CD14-positive monocyte (primary cell): ENCODE results near the gene ITGAL. TPM values are rescaled to one million over a fixed set of nuclear protein-coding genes. Genes with fewer than 3 reads are reported as not detected.

Experiments used
- DNase-seq, 3 donors: peaks; one replicate each; pipeline ENCODE4 v3.0.0-alpha.2; 2011 to 2022
- H2AFZ ChIP-seq: 2 replicates; pipeline ENCODE4 v1.6.0; 2012; ENCODE audit warnings: mild to moderate bottlenecking, low read depth, low read length, inconsistent platforms; ENCODE audit not compliant: insufficient read depth, poor library complexity, severe bottlenecking
- H3K27ac ChIP-seq, 2 donors: 1 replicate in 1 of 2; 2 replicates in 1 of 2; pipeline ENCODE4 v1.5.1; 2012 to 2013; ENCODE audit warnings: low read length in 2 of 2, control low read depth in 1 of 2, inconsistent platforms in 1 of 2, low read depth in 1 of 2, mild to moderate bottlenecking in 1 of 2
- H3K27me3 ChIP-seq, 2 donors: one replicate each; pipeline versions ENCODE4 v1.6.0 to v1.6.1; 2011 to 2013; ENCODE audit warnings: low read length in 2 of 2; ENCODE audit not compliant: control insufficient read depth in 2 of 2, insufficient read depth in 2 of 2
- H3K36me3 ChIP-seq, 2 donors: replicated peaks in 1 of 2; 1 replicate in 1 of 2; 2 replicates in 1 of 2; pipeline versions ENCODE4 v1.5.1 to v1.6.1; 2012 to 2013; ENCODE audit warnings: low read length in 2 of 2, control low read depth in 1 of 2, inconsistent platforms in 1 of 2, mild to moderate bottlenecking in 1 of 2; ENCODE audit not compliant: insufficient read depth in 2 of 2, control insufficient read depth in 1 of 2
- H3K4me1 ChIP-seq, 2 donors: 1 replicate in 1 of 2; 2 replicates in 1 of 2; pipeline versions ENCODE4 v1.5.1 to v1.6.1; 2012 to 2013; ENCODE audit warnings: low read length in 2 of 2, control low read depth in 1 of 2, inconsistent platforms in 1 of 2, mild to moderate bottlenecking in 1 of 2, moderate library complexity in 1 of 2; ENCODE audit not compliant: insufficient read depth in 2 of 2, control insufficient read depth in 1 of 2
- H3K4me2 ChIP-seq: replicated peaks from 2 replicates; pipeline ENCODE3; 2012; ENCODE audit warnings: low read length, moderate library complexity, mild to moderate bottlenecking; ENCODE audit not compliant: poor library complexity, severe bottlenecking; ENCODE audit errors: extremely low read depth
- H3K4me3 ChIP-seq, 3 experiments: fragments of 200-600 bp in 1 of 3; sonication (generic) in 1 of 3; replicated peaks in 1 of 3; 1 replicate in 2 of 3; 2 replicates in 1 of 3; pipeline ENCODE4 v1.5.1; 2011 to 2013; ENCODE audit warnings: low read length in 3 of 3, mild to moderate bottlenecking in 3 of 3, control low read depth in 2 of 3, low read depth in 2 of 3, inconsistent platforms in 1 of 3, moderate library complexity in 1 of 3
- H3K79me2 ChIP-seq: 2 replicates; pipeline ENCODE4 v1.6.0; 2012; ENCODE audit warnings: mild to moderate bottlenecking, control low read depth, inconsistent platforms, low read length, moderate library complexity; ENCODE audit not compliant: insufficient read depth
- H3K9ac ChIP-seq: 2 replicates; pipeline ENCODE4 v1.6.0; 2017; ENCODE audit warnings: low read length, mild to moderate bottlenecking; ENCODE audit not compliant: insufficient read depth, poor library complexity, severe bottlenecking
- H3K9me3 ChIP-seq, 2 donors: replicated peaks in 1 of 2; 1 replicate in 1 of 2; 2 replicates in 1 of 2; pipeline versions ENCODE4 v1.5.1 to v1.6.1; 2012 to 2013; ENCODE audit warnings: low read length in 2 of 2, control low read depth in 1 of 2; ENCODE audit not compliant: control insufficient read depth in 1 of 2, insufficient read depth in 1 of 2
- H4K20me1 ChIP-seq: 2 replicates; pipeline ENCODE4 v1.6.0; 2012; ENCODE audit warnings: mild to moderate bottlenecking, low read length, control low read depth, moderate library complexity; ENCODE audit not compliant: insufficient read depth
- H3K27ac Mint-ChIP-seq, 7 donors: one replicate each; pipeline ENCODE4 v1.8.0; 2020; ENCODE audit warnings: mild to moderate bottlenecking in 7 of 7, mixed read lengths in 7 of 7, moderate library complexity in 6 of 7, inconsistent platforms in 2 of 7
- H3K27me3 Mint-ChIP-seq, 3 donors: one replicate each; pipeline ENCODE4 v1.8.0; 2021 to 2022; ENCODE audit warnings: low read depth in 3 of 3, mild to moderate bottlenecking in 3 of 3, mixed read lengths in 3 of 3, moderate library complexity in 3 of 3, inconsistent platforms in 1 of 3
- H3K36me3 Mint-ChIP-seq, 2 donors: one replicate each; pipeline ENCODE4 v1.8.0; 2020; ENCODE audit warnings: mixed read lengths in 2 of 2, inconsistent platforms in 1 of 2, mild to moderate bottlenecking in 1 of 2
- H3K4me1 Mint-ChIP-seq: one replicate; pipeline ENCODE4 v1.8.0; 2020; ENCODE audit warnings: mild to moderate bottlenecking, mixed read lengths
- H3K4me3 Mint-ChIP-seq, 2 donors: one replicate each; pipeline ENCODE4 v1.8.0; 2020; ENCODE audit warnings: mild to moderate bottlenecking in 2 of 2, mixed read lengths in 2 of 2, moderate library complexity in 1 of 2
- H3K9me3 Mint-ChIP-seq, 7 donors: one replicate each; pipeline ENCODE4 v1.8.0; 2020 to 2022; ENCODE audit warnings: mixed read lengths in 7 of 7, mild to moderate bottlenecking in 6 of 7, moderate library complexity in 6 of 7, inconsistent platforms in 2 of 7
- WGBS: methylation state at CpG from one replicate; pipeline ENCODE4 v1.1.5; 2013; ENCODE audit warnings: missing lambda C conversion rate; ENCODE audit not compliant: insufficient coverage; 5-methylcytosine and 5-hydroxymethylcytosine counted together
- intact Hi-C, 2 donors: fragments of 100-400 bp; cut with micrococcal nuclease; formaldehyde crosslinking; loops; one replicate each; pipeline versions ENCODE4 v1.15.0 to v1.15.1; 2023
- polyA plus RNA-seq, 3 donors: library from polyadenylated mRNA; depleted of rRNA in 1 of 3; unstranded in 2 of 3; stranded (reverse) in 1 of 3; fragments of 300-500 nt in 2 of 3; fragments of >200 nt in 1 of 3; fragmentation: Illumina TruSeq in 2 of 3; gene quantifications; 1 replicate in 2 of 3; 2 replicates in 1 of 3; pipeline ENCODE4 v1.2.3, GENCODE V29; 2012 to 2021
- TF ChIP-seq, protein P1 (sequence below): fragments of 200-600 bp; IDR thresholded peaks from one replicate; pipeline ENCODE4 v1.8.0; 2022; ENCODE audit warnings: antibody characterized with exemption, mild to moderate bottlenecking

ITGAL gene
- polyA plus RNA-seq, 3 donors: 56.8 to 474 (median 109) TPM

DNA sequence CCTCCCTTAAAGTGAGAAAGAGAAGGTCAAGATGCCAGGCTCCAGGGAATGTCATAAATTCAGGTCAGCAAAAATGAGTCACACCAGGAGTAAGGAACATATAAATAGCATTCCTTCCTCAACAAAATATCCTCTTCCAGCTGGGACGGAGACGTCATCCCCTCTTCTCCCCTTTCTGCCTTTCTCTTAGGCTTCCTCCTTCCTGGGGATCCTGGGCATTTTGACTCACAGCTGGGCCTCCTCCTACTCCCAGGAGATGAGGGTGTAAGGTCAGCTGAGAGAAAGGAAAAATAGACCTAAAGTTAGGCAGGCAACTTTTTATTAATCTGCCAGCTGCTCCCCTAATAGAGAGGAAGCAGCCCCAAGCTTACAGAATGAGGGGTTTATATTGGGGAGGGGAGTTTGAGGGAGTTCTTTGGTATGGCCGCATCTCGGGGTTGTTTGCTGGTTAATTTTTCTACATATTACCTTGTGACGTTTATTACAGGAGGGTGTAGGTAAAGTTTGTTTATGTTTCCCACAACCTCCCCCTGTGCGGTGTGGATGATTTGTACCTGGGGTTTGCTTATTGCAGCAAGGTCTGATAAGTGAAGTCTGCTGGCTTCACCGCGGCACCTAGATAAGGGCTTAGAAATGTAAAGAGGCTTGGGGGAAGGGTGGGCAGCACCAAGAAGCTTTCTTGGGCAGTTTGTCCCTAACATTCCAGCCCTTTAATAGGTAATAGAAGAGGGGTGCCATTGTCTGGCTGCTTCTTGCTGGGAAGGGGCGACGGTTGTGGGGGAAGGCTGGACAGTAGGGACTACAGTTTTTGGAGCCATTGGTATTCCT is 69.2 kb downstream of the ITGAL start:
- peaks cover 11 to 12% of the 10 kb centered on the region in 2 donors for H3K4me1 ChIP-seq
- no peaks in the 10 kb centered on the region for H3K36me3 ChIP-seq
- H3K27ac Mint-ChIP-seq: no peak overlapping the region
- intact Hi-C loops: no loop called here
- H3K4me2 ChIP-seq: no peak overlapping the region
- TF ChIP-seq, protein P1, sequence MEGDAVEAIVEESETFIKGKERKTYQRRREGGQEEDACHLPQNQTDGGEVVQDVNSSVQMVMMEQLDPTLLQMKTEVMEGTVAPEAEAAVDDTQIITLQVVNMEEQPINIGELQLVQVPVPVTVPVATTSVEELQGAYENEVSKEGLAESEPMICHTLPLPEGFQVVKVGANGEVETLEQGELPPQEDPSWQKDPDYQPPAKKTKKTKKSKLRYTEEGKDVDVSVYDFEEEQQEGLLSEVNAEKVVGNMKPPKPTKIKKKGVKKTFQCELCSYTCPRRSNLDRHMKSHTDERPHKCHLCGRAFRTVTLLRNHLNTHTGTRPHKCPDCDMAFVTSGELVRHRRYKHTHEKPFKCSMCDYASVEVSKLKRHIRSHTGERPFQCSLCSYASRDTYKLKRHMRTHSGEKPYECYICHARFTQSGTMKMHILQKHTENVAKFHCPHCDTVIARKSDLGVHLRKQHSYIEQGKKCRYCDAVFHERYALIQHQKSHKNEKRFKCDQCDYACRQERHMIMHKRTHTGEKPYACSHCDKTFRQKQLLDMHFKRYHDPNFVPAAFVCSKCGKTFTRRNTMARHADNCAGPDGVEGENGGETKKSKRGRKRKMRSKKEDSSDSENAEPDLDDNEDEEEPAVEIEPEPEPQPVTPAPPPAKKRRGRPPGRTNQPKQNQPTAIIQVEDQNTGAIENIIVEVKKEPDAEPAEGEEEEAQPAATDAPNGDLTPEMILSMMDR: no peak
- no peaks in the 10 kb centered on the region for H3K9me3 Mint-ChIP-seq
- H4K20me1 ChIP-seq: no peaks in the 10 kb centered on the region
- no peak overlapping the region for H3K9ac ChIP-seq
- H3K9me3 ChIP-seq: no peaks in the 10 kb centered on the region
- H3K27ac ChIP-seq: no peak overlapping the region
- 100% methylated on average over 4 of the region's 10 CpGs for WGBS
- H3K4me1 Mint-ChIP-seq: peaks cover 22% of the 10 kb centered on the region
- no peaks in the 10 kb centered on the region for H3K27me3 ChIP-seq
- H3K4me3 ChIP-seq: no peak overlapping the region
- H3K4me3 Mint-ChIP-seq: no peak overlapping the region
- H3K79me2 ChIP-seq: no peaks in the 10 kb centered on the region
- peaks cover 2 to 4% of the 10 kb centered on the region in 2 donors for H3K36me3 Mint-ChIP-seq
- peaks cover 0 to 3% (median 2%) of the 10 kb centered on the region in 3 donors for H3K27me3 Mint-ChIP-seq
- no peak overlapping the region for H2AFZ ChIP-seq
- DNase-seq: no peak

DNA sequence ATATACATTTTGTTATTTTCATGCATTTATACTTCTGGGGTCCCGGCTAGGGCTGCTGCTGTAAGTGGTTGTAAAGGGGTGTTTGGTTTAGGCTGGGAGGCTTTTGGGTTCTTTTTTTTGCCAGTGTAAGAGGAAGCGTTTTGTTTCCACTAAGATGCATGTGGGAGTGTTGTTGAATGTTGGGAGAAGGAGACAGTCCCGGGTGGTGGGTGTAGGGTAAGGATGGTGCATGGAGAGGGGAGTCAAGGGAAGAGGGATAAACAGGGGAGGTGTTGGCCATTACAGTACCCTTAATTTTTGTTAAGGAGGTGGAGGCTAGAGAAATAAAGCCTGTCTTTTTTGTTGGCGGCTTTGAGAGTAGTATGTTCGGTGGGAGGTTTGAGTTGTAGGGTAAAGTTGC is 70.5 kb downstream of the ITGAL start:
- H3K9me3 Mint-ChIP-seq: no peaks in the 10 kb centered on the region

More for the DNA sequence above, 70.5 kb downstream of the ITGAL start:
- no peaks in the 10 kb centered on the region for H3K36me3 Mint-ChIP-seq
- intact Hi-C loops: no loop called here
- Histone ChIP-seq H3K27me3 (no peaks in the 10 kb centered on the region), H3K9me3 (no peaks in the 10 kb centered on the region), H4K20me1 (no peaks in the 10 kb centered on the region), H3K79me2 (no peaks in the 10 kb centered on the region), H3K4me2 (no peak overlapping the region), H2AFZ (no peak overlapping the region), H3K4me3 (no peak overlapping the region), H3K4me1 (peaks cover 12 to 18% of the 10 kb centered on the region in 2 donors), H3K9ac (no peak overlapping the region), H3K27ac (no peak overlapping the region), H3K36me3 (no peaks in the 10 kb centered on the region)
- peaks cover 21% of the 10 kb centered on the region for H3K4me1 Mint-ChIP-seq
- DNase-seq: no peak
- no peak overlapping the region for H3K4me3 Mint-ChIP-seq
- 93% methylated on average over 5 of the region's 5 CpGs for WGBS
- no peak overlapping the region for H3K27ac Mint-ChIP-seq
- TF ChIP-seq, protein P1: no peak
- peaks cover 0 to 1% (median 0%) of the 10 kb centered on the region in 3 donors for H3K27me3 Mint-ChIP-seq
